HG03442 (cell line): Measurements from ENCODE around the gene CSRP1.

Source experiments
- ATAC-seq: cut with Tn5 transposase; IDR thresholded peaks from one replicate; pipeline ENCODE4 v1.9.1; 2021; ENCODE audit warnings: mild to moderate bottlenecking, moderate library complexity; ENCODE audit not compliant: unreplicated experiment

CSRP1 gene

DNA sequence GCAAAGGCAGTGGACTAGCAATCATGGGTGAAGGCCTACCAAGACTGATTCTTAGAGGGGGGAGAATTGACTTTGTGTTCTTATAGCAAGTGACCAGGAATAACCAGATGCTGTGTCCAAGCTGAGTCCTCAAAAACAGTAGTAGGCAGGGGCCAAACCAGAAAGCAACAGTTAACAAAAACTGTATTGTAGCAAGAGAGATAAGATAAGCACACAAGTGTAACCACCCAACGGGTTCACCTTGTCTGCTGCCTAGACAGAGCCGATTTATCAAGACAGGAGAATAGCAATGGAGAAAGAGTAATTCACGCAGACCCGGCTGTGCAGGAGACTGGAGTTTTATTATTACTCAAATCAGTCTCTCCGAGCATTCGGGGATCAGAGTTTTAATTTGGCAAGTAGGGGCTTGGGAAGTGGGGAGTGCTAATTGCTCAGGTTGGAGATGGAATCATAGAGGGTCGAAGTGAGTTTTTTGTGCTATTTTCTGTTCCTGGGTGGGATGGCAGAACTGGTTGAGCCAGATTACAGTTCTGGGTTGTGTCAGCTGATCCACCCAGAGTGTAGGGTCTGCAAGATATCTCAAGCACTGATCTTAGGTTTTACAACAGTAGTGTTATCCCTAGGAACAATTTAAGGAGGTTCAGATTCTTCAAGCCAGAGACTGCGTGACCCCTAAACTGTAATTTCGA is 8.3 kb upstream of the CSRP1 start:
- ATAC-seq, result no peak

DNA sequence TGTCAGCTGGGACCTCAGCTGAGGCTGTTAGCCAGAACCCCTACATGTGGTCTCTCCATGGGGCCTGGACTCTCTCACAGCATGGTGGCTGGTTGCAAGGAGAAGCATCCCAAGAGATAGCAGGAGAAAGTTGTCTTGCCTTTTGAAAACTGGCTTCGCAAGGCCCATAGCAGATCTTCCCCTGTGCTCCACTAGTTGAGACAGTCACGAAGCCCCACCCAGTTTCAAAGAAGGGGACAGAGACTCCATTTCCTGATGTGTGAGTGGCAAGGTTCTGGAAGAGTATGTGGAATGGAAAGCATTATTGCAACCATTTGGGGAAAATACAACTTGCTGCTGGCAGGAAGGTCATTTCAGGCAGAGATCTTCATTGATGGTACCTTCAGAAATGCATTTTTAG is 7.5 kb upstream of the CSRP1 start:
- ATAC-seq, result no peak

GRCh38 chr1:201513498-201514243 is 6.7 kb upstream of the CSRP1 start:
- no peak for ATAC-seq

DNA sequence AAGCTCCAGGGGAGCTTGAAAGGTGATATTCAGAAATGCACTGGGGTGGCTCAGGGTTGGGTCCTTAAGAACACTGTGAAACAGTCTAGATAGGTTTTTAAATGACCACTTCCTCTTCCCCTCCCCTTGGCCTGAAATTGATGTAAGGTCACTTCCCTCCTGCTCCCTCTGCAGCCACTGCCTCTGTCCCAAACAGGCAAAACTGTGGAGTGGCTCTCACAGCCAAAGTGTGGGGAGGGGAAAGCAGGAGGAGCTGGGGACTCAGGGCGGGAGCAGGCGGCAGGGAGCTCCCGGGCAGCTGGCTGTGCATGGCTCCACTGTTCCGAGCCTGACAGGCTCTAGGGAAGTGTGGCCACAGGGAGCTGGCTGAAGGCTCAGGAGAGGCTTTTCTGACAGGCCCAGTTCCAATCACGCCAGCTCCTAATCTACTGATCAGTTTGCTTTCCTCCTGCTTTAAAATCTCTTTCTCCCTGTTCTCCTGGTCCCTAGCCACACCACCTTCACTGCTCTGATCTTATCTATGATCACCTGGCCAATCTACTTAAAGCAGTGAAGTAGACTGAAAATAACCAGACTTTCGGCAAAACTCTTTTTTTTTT is 5.1 kb upstream of the CSRP1 start:
- no peak for ATAC-seq

DNA sequence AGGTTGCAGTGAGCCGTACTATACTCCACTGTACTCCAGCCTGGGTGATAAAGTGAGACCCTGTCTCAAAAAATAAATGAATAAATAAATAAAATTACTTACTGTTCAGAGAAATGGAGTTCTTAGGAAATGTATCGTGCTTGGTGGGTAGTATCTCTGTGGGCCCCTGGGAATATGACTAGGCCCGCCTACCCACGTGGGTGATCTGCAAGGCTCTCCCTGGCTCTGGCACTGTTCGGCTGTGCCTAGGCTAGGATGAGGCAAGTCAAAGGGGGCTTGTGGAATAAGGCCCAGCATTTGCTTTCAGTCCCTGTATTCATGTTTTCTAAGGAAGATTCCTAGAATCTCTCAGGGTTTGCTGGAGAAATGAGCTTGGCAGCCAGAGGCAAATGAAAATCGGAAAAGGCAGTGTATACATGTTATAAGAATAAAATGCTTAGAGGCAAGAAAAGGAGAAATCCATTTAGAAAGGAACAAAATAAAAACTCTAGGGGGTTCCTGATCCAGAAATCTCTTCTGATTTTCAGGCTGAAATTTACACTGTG is 4.5 kb upstream of the CSRP1 start:
- no peak for ATAC-seq

GRCh38 chr1:201510734-201511133 is 3.8 kb upstream of the CSRP1 start:
- ATAC-seq, result no peak

GRCh38 chr1:201509601-201510374 is 2.9 kb upstream of the CSRP1 start:
- no peak for ATAC-seq

DNA sequence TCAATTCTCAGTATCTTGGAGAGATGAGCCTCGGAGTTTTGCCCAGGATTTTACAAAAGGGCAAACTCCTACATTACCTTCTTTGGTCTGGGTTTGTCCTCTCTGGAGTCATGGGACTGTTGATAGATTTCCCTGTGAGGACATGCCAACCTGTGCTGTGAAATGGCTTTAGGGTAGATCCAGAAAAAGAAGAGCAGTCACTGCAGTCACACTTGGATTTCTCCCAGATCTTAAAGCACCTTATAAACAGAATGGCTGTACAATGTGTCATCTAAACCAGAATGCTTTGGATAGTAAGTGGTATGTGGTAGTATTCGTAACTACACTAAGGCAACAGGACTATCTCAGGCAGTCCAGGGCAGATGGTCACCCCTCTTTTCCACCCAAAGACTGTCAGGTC is 1.9 kb upstream of the CSRP1 start:
- ATAC-seq, result no peak

- peak; percentile 3 for ATAC-seq
These were observed 395 bp upstream of the CSRP1 start for GRCh38 chr1:201507360-201507675.

- ATAC-seq, result no peak
These were observed 831 bp downstream of the CSRP1 start for GRCh38 chr1:201506092-201506491.

DNA sequence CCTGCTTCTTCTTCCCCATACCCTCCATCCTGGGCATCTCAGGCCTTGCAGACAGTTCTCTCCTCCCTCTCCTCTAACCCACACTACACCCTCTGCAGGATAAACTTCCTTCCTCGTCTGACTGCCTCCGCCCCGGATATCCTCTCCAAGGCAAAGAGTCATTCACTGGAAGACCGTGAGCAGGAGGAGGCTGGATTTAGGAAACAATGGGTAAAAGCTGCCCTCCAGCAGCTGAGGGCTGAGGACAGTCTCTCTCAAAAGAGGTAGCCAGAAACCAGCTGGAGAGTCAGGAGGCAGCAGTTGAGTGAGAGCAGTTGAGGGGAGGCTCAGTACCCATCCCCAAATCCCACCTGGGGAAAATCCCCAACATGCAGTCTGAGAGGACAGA is 1.4 kb downstream of the CSRP1 start:
- no peak for ATAC-seq

DNA sequence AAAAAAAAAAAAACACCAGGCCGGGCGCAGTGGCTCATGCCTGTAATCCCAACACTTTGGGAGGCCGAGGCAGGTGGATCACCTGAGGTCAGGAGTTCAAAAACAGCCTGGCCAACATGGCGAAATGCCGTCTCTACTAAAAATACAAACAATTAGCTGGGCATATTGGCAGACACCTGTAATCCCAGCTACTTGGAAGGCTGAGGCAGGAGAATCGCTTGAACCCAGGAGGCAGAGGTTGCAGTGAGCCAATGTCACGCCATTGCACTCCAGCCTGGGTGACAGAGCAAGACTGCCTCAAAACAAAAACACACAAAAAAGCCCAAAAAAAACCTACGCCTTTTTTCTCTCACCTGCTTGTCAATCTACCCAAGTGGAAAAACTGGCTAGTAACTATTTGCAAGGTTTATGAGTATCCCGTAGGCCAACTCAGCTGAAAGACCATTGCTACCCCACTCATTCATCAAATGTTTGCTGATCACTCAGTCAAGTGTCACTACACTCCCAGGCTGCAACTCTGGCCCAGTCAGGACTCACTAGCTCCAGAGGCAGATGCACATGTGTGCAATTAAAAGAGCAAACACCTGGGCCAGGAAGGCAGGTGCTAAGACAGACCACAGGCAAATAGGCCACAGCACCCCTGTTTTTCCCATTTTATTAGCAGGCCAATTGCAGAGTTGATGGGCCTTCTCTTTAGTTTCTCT is 2.0 kb downstream of the CSRP1 start:
- ATAC-seq, result no peak

DNA sequence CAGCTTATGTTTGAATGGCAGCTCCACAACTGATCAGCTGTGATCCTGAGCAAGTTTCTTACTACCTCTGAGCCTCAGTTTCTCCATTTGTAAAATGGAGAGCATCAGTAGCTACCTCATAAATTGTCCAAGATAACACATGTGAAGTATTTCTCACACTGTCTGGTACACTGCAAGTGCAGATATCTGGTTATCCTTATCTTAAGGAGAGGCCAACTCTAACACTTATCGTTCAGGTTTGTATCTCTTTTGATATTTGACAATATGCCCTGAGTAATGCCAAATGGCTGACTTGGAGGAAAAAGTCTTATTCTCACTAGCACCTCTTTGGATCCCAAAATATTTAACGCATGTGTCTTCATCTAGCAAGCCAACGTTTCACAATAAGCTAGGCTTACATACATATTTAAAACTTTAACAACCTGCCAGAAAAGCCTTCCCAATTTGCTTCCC is 2.7 kb downstream of the CSRP1 start:
- ATAC-seq, result no peak

- no peak for ATAC-seq
These were observed 3.3 kb downstream of the CSRP1 start for GRCh38 chr1:201503397-201504176.

DNA sequence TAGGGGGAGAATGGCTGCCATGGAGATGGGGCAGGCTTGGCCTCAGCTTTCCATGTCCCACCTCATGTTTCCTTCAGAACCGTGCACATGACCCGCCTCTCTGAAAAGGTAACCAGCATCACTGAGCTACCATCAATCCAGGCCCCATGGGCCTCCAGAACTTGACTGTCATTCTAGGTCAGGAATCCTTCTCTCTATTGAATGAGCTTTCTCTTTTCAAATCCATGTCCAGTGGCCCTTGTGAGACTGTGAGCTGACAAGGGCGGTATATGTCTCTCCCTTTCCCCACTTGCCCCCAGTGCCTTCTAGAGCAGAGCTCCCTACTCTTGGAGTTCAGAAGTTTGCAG is 4.4 kb downstream of the CSRP1 start:
- ATAC-seq, result no peak

DNA sequence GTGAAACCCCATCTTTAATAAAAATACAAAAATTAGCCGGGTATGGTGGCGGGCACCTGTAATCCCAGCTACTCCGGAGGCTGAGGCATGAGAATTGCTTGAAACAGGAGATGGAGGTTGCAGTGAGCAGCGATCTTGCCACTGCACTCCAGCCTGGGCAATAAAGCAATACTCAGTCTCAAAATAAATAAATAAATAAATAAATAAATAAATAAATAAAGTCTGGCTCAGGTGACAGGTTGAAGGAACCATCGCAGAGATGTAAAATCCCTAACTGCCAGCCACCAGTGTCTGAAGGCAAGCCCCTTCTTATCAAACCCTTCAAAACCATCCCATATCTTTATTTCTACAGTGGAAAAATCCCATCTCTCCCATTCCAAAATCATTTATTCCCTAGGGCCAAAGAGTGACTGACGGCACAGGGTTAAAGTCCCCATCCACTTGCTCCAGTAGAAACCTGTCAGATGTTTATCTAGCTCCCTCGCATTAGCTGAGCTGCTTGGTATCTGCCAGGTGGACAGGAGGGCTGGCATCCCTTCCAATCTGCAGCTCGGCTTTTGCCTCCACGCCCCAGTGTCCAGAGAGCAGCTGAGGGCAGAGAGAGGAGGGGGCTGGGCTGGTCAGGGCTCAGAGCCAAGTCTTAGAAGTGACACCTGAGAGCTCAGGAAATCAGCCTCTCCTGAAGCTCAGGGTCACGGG is 5.0 kb downstream of the CSRP1 start:
- no peak for ATAC-seq

DNA sequence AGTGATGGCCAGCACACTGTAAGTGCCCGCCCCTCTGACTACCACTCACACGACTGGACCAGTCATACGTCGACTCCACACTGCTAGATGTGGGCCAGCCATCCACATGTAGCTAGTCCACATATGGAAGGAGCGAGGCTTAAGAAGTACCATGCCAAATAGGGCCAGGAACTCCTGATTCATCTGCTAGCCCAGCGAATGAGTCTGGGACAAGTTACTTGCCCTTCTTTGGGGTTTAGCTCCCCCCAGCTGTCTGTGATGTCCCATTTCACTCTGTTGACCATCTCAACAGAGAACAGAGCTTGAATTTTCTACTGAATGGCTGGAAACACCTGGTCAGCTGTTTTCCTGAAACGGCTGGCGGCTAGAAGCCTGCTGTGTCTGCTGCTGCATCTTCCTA is 5.8 kb downstream of the CSRP1 start:
- no peak for ATAC-seq

GRCh38 chr1:201500670-201501120 is 6.2 kb downstream of the CSRP1 start:
- no peak for ATAC-seq
